ENCODE measurements around the gene SMYD1.

SMYD1 gene

DNA sequence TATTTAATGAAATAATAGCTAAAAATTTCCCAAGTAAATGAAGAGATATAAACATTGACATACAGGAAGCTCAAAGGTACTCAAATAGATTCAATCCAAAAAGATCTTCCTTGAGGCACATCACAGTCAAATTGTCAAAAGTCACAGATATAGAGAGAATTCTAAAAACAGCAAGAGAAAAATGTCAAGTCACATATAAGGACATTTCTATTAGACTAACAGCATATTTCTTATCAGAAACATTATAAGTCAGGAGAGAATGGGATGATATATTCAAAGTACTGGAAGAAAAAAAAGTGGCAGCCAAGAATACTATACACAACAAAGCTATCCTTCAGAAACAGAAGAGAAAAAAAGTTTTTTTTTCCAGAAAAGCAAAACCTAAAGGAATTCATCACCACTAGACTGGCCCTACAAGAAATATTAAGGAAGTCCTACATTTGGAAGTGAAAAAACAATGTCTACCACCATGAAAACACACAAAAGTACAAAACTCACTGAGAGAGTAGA, 81.4 kb downstream of the SMYD1 start:
- DNase-seq = no peak

DNA sequence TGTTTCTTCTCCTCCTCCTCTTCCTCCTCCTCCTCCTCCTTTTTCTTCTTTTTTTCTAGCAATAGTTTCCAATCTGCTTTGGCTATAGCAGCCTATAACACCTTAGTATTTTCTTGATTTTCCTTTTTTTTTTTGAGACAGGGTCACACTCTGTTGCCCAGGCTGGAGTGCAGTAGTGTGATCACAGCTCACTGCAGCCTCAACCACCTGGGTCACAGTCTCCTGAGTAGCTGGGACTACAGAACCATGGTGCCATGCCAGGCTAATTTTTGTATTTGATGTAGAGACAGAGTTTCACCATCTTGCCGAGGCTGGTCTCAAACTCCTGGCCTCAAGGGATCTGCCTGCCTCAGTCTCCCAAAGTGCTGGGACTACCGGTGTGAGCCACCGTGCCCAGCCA, 91.9 kb downstream of the SMYD1 start:
- no peak for DNase-seq

DNA sequence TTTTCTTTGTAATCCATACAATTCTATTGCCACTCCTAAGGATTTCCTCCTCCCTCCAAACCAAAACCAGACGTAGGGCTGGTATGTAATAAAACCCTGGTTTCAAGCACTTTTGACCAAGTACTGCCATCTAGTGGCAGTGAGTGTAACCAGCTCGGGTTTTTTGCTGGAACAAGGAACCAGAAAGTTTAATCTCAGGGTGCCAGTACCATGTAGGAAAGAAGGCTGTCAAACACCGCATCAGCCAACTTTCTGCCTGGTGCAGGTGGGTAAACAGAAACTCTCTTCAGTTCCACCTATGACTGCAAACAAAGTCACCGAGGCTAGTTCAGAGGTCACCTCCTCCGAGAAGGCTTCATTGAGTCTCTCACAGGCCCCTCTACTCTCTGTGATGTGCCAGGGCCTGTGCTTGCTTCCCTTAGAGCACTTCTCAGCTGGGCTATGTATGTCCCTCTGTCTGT, 92.4 kb downstream of the SMYD1 start:
- DNase-seq = peak; percentile 77

DNA sequence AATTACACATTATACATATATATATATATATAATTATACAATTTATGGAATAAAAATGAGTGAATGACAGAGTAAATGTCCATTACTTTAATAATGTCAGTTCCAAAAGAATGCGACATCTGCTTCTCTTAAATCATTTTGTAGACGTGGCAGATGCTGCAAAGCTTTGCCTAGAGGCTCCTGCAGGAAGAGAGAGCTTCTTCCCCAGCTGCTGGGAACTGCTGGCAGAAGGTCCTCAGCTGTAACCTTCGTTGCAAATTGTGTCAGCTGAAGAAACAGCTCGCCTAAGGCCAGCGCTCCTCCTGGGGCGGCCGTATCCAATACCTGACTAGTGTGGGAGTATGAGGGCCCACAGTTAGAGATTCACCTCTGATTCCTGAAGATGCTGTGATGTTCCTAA, 92.9 kb downstream of the SMYD1 start:
- no peak for DNase-seq

DNA sequence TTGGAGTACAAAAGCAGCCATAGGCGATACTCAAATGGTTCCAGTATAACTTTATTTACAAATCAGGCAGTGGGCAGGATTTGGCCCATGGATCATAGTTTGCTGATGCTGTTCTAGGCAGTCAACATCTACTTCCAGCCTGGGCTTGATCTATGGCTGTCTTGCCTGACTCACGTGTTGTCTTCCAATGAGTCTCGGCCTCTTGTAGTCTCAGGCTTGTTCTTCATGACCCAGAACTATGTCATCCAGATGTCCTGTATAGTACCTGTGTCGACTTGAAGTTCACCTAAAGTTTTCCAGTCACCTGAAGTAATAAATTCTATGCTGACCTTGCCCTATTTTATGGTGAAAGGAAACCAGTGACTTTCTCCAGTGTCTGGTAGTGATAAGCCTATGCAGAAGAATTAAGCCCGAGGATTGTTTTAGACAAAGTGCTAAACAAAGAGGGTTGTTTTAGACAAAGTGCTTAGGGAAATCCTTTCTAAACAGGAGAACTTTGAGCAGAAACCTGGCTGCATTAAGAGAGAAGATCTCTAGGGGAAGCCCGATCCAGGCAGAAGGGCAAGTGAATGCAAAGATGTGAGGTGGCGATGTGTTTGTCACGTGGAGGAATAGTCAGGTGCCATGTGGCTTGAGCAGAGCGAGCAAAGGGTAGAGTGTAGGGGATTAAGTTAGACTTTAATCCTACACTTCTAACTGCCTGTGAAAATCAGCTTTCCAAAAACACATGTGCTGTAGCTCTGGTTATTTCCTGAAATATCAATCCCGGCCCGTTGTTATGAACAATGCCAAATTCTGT, 94.0 kb downstream of the SMYD1 start:
- DNase-seq = no peak

Data from NCI-H345 (cell line).